HG03175 (cell line): ENCODE results near the gene NELFB.

Experiments used
- ATAC-seq: cut with Tn5 transposase; IDR thresholded peaks from one replicate; pipeline ENCODE4 v1.9.1; 2021; ENCODE audit warnings: mild to moderate bottlenecking, moderate library complexity; ENCODE audit not compliant: unreplicated experiment

Gene NELFB

GRCh38 chr9:137266585-137267453, 11.7 kb downstream of the NELFB start:
- ATAC-seq, result no peak

GRCh38 chr9:137267933-137268355, 12.8 kb downstream of the NELFB start:
- ATAC-seq, result peak; percentile 40

- ATAC-seq, result no peak
Measured at GRCh38 chr9:137268538-137269201, 13.5 kb downstream of the NELFB start.

GRCh38 chr9:137269231-137269772, 14.2 kb downstream of the NELFB start:
- ATAC-seq, result no peak

- no peak for ATAC-seq
Measured at GRCh38 chr9:137270929-137271695, 16.0 kb downstream of the NELFB start.

- ATAC-seq, result no peak
Measured at GRCh38 chr9:137271696-137272076, 16.6 kb downstream of the NELFB start.

GRCh38 chr9:137272241-137273094, 17.3 kb downstream of the NELFB start:
- ATAC-seq, result no peak

- no peak for ATAC-seq
Measured at GRCh38 chr9:137273095-137273490, 18.0 kb downstream of the NELFB start.

- no peak for ATAC-seq
Measured at GRCh38 chr9:137273611-137274320, 18.6 kb downstream of the NELFB start.

GRCh38 chr9:137275203-137275587, 20.1 kb downstream of the NELFB start:
- no peak for ATAC-seq

GRCh38 chr9:137275588-137276472, 20.7 kb downstream of the NELFB start:
- no peak for ATAC-seq

GRCh38 chr9:137276473-137277328, 21.6 kb downstream of the NELFB start:
- ATAC-seq, result no peak

GRCh38 chr9:137277329-137278041, 22.4 kb downstream of the NELFB start, which contains the start of gene TOR4A:
TSS of gene TOR4A (plus strand) at chr9:137277726. CDS start at chr9:137278690, 964 bp downstream.
- peak; percentile 81 for ATAC-seq

- ATAC-seq, result no peak
Measured at GRCh38 chr9:137278061-137278701, 23.1 kb downstream of the NELFB start.

- no peak for ATAC-seq
Measured at GRCh38 chr9:137278721-137279711, 23.9 kb downstream of the NELFB start.
